ENCODE measurements around the gene NEURL4. TPM values are rescaled to one million over a fixed set of nuclear protein-coding genes. Genes with fewer than 3 reads are reported as not detected.

NEURL4 gene
- total RNA-seq, 1 donor from 2014 or later = 22.6 TPM

GRCh38 chr17:7293159-7293558 is 36.0 kb downstream of the NEURL4 start:
- no peak for TF ChIP-seq POLR2A (IDR thresholded peaks at IDR 0.05)
- TF ChIP-seq, protein P1, sequence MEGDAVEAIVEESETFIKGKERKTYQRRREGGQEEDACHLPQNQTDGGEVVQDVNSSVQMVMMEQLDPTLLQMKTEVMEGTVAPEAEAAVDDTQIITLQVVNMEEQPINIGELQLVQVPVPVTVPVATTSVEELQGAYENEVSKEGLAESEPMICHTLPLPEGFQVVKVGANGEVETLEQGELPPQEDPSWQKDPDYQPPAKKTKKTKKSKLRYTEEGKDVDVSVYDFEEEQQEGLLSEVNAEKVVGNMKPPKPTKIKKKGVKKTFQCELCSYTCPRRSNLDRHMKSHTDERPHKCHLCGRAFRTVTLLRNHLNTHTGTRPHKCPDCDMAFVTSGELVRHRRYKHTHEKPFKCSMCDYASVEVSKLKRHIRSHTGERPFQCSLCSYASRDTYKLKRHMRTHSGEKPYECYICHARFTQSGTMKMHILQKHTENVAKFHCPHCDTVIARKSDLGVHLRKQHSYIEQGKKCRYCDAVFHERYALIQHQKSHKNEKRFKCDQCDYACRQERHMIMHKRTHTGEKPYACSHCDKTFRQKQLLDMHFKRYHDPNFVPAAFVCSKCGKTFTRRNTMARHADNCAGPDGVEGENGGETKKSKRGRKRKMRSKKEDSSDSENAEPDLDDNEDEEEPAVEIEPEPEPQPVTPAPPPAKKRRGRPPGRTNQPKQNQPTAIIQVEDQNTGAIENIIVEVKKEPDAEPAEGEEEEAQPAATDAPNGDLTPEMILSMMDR (IDR thresholded peaks at IDR 0.05) = no peak
- TF ChIP-seq POLR2AphosphoS5 (IDR thresholded peaks at IDR 0.05; ENCODE audit: insufficient read depth in 1 of 2, low read depth in 1 of 2) = no peak
- Histone ChIP-seq H3K36me3 (no peaks in the 10 kb centered on the region), H3K4me3 (no peak overlapping the region), H3K27me3 (no peaks in the 10 kb centered on the region), H3K4me1 (peaks cover 45% of the 10 kb centered on the region), H3K27ac (no peak overlapping the region), H3K9me3 (no peaks in the 10 kb centered on the region)
- DNase-seq (ENCODE audit: extremely low spot score in 2 of 2) = no peak
- intact Hi-C loops (cut with DNase I) = no loop called here

DNA sequence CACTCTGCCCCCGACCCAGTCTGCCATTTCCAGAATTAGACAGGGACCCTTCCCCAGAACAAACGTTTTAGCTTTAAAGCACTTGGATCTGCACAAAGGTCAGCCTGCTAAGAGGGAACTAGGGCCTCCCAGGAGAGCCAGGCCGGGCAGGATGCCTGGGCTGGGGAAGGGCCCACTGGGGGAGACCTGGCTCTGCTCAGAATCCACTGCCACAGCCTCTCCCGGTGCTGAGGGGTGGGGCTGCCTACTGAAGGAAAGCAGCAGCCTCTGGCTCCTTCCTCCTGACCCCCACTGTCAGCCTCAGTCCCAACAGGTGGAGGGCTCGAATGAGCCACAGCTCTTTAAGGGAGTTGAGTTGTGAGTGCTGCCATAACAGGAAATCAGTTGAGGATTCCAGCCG is 36.4 kb downstream of the NEURL4 start:
- Histone ChIP-seq H3K4me1 (peaks cover 45% of the 10 kb centered on the region), H3K9me3 (no peaks in the 10 kb centered on the region), H3K27ac (no peak overlapping the region), H3K27me3 (no peaks in the 10 kb centered on the region), H3K4me3 (no peak overlapping the region), H3K36me3 (no peaks in the 10 kb centered on the region)
- DNase-seq (ENCODE audit: extremely low spot score in 2 of 2) = no peak
- TF ChIP-seq, protein P1 (IDR thresholded peaks at IDR 0.05) = no peak
- peak in 1 of 2 donors; percentile 36 for TF ChIP-seq POLR2AphosphoS5 (IDR thresholded peaks at IDR 0.05; ENCODE audit: insufficient read depth in 1 of 2, low read depth in 1 of 2)
- intact Hi-C loops (cut with DNase I) = no loop called here

DNA sequence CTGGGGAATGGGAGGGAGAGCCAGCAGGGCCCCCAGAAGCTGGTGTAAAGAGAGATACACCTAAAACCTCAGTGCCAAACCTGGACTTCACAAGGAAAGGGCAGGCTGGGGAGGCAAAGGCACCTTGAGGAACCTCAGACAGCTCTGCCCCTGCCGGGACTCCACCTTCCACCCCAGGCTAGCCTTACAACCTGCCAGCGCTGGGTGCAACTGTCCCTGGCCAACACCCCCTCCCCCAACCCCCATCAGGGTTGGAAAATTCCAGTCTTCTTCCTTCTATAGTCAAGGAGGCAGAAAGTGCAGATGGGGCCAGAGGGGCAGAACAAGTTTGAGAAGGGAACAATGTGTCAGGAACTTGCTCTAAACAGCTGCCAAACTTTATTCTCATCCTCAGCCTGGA is 36.9 kb downstream of the NEURL4 start:
- Histone ChIP-seq H3K36me3 (no peaks in the 10 kb centered on the region), H3K9me3 (no peaks in the 10 kb centered on the region), H3K27ac (no peak overlapping the region), H3K4me3 (no peak overlapping the region), H3K27me3 (no peaks in the 10 kb centered on the region), H3K4me1 (peaks cover 45% of the 10 kb centered on the region)
- TF ChIP-seq POLR2A (IDR thresholded peaks at IDR 0.05) (no peak), POLR2AphosphoS5 (IDR thresholded peaks at IDR 0.05; ENCODE audit: insufficient read depth in 1 of 2, low read depth in 1 of 2) (no peak)
- TF ChIP-seq, protein P1 (IDR thresholded peaks at IDR 0.05) = no peak
- no peak for DNase-seq (ENCODE audit: extremely low spot score in 2 of 2)
- intact Hi-C loops (cut with DNase I) = no loop called here

GRCh38 chr17:7290685-7291084 is 38.5 kb downstream of the NEURL4 start:
- DNase-seq (ENCODE audit: extremely low spot score in 2 of 2) = no peak
- intact Hi-C loops (cut with DNase I) = no loop called here
- Histone ChIP-seq H3K9me3 (no peaks in the 10 kb centered on the region), H3K36me3 (no peaks in the 10 kb centered on the region), H3K27me3 (no peaks in the 10 kb centered on the region), H3K4me3 (no peak overlapping the region), H3K4me1 (peaks cover 33% of the 10 kb centered on the region), H3K27ac (no peak overlapping the region)
- TF ChIP-seq, protein P1 (IDR thresholded peaks at IDR 0.05) = no peak
- TF ChIP-seq POLR2A (IDR thresholded peaks at IDR 0.05) = no peak
- no peak for TF ChIP-seq POLR2AphosphoS5 (IDR thresholded peaks at IDR 0.05; ENCODE audit: insufficient read depth in 1 of 2, low read depth in 1 of 2)

- Histone ChIP-seq H3K27ac (no peak overlapping the region), H3K27me3 (no peaks in the 10 kb centered on the region), H3K4me1 (peaks cover 29% of the 10 kb centered on the region), H3K9me3 (no peaks in the 10 kb centered on the region), H3K36me3 (no peaks in the 10 kb centered on the region), H3K4me3 (no peak overlapping the region)
- no peak for DNase-seq (ENCODE audit: extremely low spot score in 2 of 2)
- intact Hi-C loops (cut with DNase I) = no loop called here
- no peak for TF ChIP-seq POLR2A (IDR thresholded peaks at IDR 0.05)
- TF ChIP-seq POLR2AphosphoS5 (IDR thresholded peaks at IDR 0.05; ENCODE audit: insufficient read depth in 1 of 2, low read depth in 1 of 2) = no peak
- TF ChIP-seq, protein P1 (IDR thresholded peaks at IDR 0.05) = no peak
Observed at GRCh38 chr17:7290166-7290565, 39.0 kb downstream of the NEURL4 start.
